ENCODE data around the gene RASGRP1. TPM values are rescaled to one million over a fixed set of nuclear protein-coding genes. Genes with fewer than 3 reads are reported as not detected.

RASGRP1 gene
- total RNA-seq, 1 donor from 2014 or later: 110 TPM

- Mint-ChIP-seq H3K36me3 (ENCODE audit: low read depth) (peaks cover 36% of the 10 kb centered on the region), H3K4me3 (no peak overlapping the region), H3K4me1 (ENCODE audit: low read depth) (peaks cover 32% of the 10 kb centered on the region), H3K27ac (no peak overlapping the region), H3K9me3 (no peaks in the 10 kb centered on the region), H3K27me3 (ENCODE audit: insufficient read depth) (no peaks in the 10 kb centered on the region)
- no peak for DNase-seq (ENCODE audit: low spot score)
- intact Hi-C loops (cut with micrococcal nuclease): no loop called here
Observed at GRCh38 chr15:38479756-38480155, 84.9 kb downstream of the RASGRP1 start.

- no peaks in the 10 kb centered on the region for H3K27me3 Mint-ChIP-seq (ENCODE audit: insufficient read depth)
- DNase-seq (ENCODE audit: low spot score): no peak
- peaks cover 37% of the 10 kb centered on the region for H3K4me1 Mint-ChIP-seq (ENCODE audit: low read depth)
- H3K9me3 Mint-ChIP-seq: no peaks in the 10 kb centered on the region
- H3K27ac Mint-ChIP-seq: no peak overlapping the region
- no peak overlapping the region for H3K4me3 Mint-ChIP-seq
- H3K36me3 Mint-ChIP-seq (ENCODE audit: low read depth): peaks cover 40% of the 10 kb centered on the region
- intact Hi-C loops (cut with micrococcal nuclease): no loop called here
Observed at GRCh38 chr15:38479266-38479665, 85.3 kb downstream of the RASGRP1 start.

GRCh38 chr15:38477637-38478036 is 87.0 kb downstream of the RASGRP1 start:
- no peaks in the 10 kb centered on the region for H3K27me3 Mint-ChIP-seq (ENCODE audit: insufficient read depth)
- no peak overlapping the region for H3K27ac Mint-ChIP-seq
- H3K4me3 Mint-ChIP-seq: no peak overlapping the region
- intact Hi-C loops (cut with micrococcal nuclease): no loop called here
- peaks cover 49% of the 10 kb centered on the region for H3K36me3 Mint-ChIP-seq (ENCODE audit: low read depth)
- peaks cover 37% of the 10 kb centered on the region for H3K4me1 Mint-ChIP-seq (ENCODE audit: low read depth)
- no peak for DNase-seq (ENCODE audit: low spot score)
- no peaks in the 10 kb centered on the region for H3K9me3 Mint-ChIP-seq

- no peaks in the 10 kb centered on the region for H3K9me3 Mint-ChIP-seq
- no peak overlapping the region for H3K27ac Mint-ChIP-seq
- DNase-seq (ENCODE audit: low spot score): no peak
- peaks cover 26% of the 10 kb centered on the region for H3K4me1 Mint-ChIP-seq (ENCODE audit: low read depth)
- H3K4me3 Mint-ChIP-seq: no peak overlapping the region
- no peaks in the 10 kb centered on the region for H3K27me3 Mint-ChIP-seq (ENCODE audit: insufficient read depth)
- intact Hi-C loops (cut with micrococcal nuclease): no loop called here
- peaks cover 38% of the 10 kb centered on the region for H3K36me3 Mint-ChIP-seq (ENCODE audit: low read depth)
Observed at GRCh38 chr15:38476120-38476519, 88.5 kb downstream of the RASGRP1 start.

GRCh38 chr15:38475361-38475760 is 89.3 kb downstream of the RASGRP1 start:
- DNase-seq (ENCODE audit: low spot score): no peak
- peaks cover 24% of the 10 kb centered on the region for H3K4me1 Mint-ChIP-seq (ENCODE audit: low read depth)
- intact Hi-C loops (cut with micrococcal nuclease): loop anchor here (2.0 kb wide), 1 partner anchor 21 kb away; the partner anchor contains the start of gene FAM98B
- no peak overlapping the region for H3K27ac Mint-ChIP-seq
- no peak overlapping the region for H3K4me3 Mint-ChIP-seq
- H3K9me3 Mint-ChIP-seq: no peaks in the 10 kb centered on the region
- no peaks in the 10 kb centered on the region for H3K27me3 Mint-ChIP-seq (ENCODE audit: insufficient read depth)
- peaks cover 37% of the 10 kb centered on the region for H3K36me3 Mint-ChIP-seq (ENCODE audit: low read depth)

GRCh38 chr15:38474155-38474757 is 90.4 kb downstream of the RASGRP1 start:
- H3K4me1 Mint-ChIP-seq (ENCODE audit: low read depth): peaks cover 20% of the 10 kb centered on the region
- no peaks in the 10 kb centered on the region for H3K27me3 Mint-ChIP-seq (ENCODE audit: insufficient read depth)
- peak overlapping the region; percentile 41 for H3K27ac Mint-ChIP-seq
- no peak overlapping the region for H3K4me3 Mint-ChIP-seq
- intact Hi-C loops (cut with micrococcal nuclease): loop anchor here (1.0 to 2.0 kb wide), 5 partner anchors 19 to 225 kb away; partner anchors contain the start of gene FAM98B
- H3K36me3 Mint-ChIP-seq (ENCODE audit: low read depth): peaks cover 32% of the 10 kb centered on the region
- no peaks in the 10 kb centered on the region for H3K9me3 Mint-ChIP-seq
- DNase-seq (ENCODE audit: low spot score): peak; percentile 29

GRCh38 chr15:38471974-38472373 is 92.6 kb downstream of the RASGRP1 start:
- no peak for DNase-seq (ENCODE audit: low spot score)
- no peaks in the 10 kb centered on the region for H3K27me3 Mint-ChIP-seq (ENCODE audit: insufficient read depth)
- intact Hi-C loops (cut with micrococcal nuclease): loop anchor here (2.0 kb wide), 1 partner anchor 15 kb away; no protein-coding TSS in a partner anchor
- H3K27ac Mint-ChIP-seq: no peak overlapping the region
- H3K36me3 Mint-ChIP-seq (ENCODE audit: low read depth): peaks cover 29% of the 10 kb centered on the region
- H3K9me3 Mint-ChIP-seq: no peaks in the 10 kb centered on the region
- peaks cover 14% of the 10 kb centered on the region for H3K4me1 Mint-ChIP-seq (ENCODE audit: low read depth)
- H3K4me3 Mint-ChIP-seq: no peak overlapping the region

GRCh38 chr15:38470816-38471215 is 93.8 kb downstream of the RASGRP1 start:
- H3K4me1 Mint-ChIP-seq (ENCODE audit: low read depth): peaks cover 10% of the 10 kb centered on the region
- peaks cover 27% of the 10 kb centered on the region for H3K36me3 Mint-ChIP-seq (ENCODE audit: low read depth)
- H3K9me3 Mint-ChIP-seq: no peaks in the 10 kb centered on the region
- intact Hi-C loops (cut with micrococcal nuclease): no loop called here
- no peak for DNase-seq (ENCODE audit: low spot score)
- H3K27me3 Mint-ChIP-seq (ENCODE audit: insufficient read depth): no peaks in the 10 kb centered on the region
- no peak overlapping the region for H3K27ac Mint-ChIP-seq
- H3K4me3 Mint-ChIP-seq: no peak overlapping the region

GRCh38 chr15:38464675-38465074 is 99.9 kb downstream of the RASGRP1 start:
- no peaks in the 10 kb centered on the region for H3K27me3 Mint-ChIP-seq (ENCODE audit: insufficient read depth)
- no peak for DNase-seq (ENCODE audit: low spot score)
- intact Hi-C loops (cut with micrococcal nuclease): no loop called here
- peaks cover 7% of the 10 kb centered on the region for H3K36me3 Mint-ChIP-seq (ENCODE audit: low read depth)
- H3K4me3 Mint-ChIP-seq: no peak overlapping the region
- no peaks in the 10 kb centered on the region for H3K9me3 Mint-ChIP-seq
- no peak overlapping the region for H3K27ac Mint-ChIP-seq
- peaks cover 16% of the 10 kb centered on the region for H3K4me1 Mint-ChIP-seq (ENCODE audit: low read depth)

- Mint-ChIP-seq H3K4me1 (ENCODE audit: low read depth) (peaks cover 17% of the 10 kb centered on the region), H3K36me3 (ENCODE audit: low read depth) (peaks cover 7% of the 10 kb centered on the region), H3K4me3 (no peak overlapping the region), H3K27ac (no peak overlapping the region), H3K27me3 (ENCODE audit: insufficient read depth) (no peaks in the 10 kb centered on the region), H3K9me3 (no peaks in the 10 kb centered on the region)
- DNase-seq (ENCODE audit: low spot score): no peak
- intact Hi-C loops (cut with micrococcal nuclease): no loop called here
Observed at GRCh38 chr15:38463893-38464292, 100.7 kb downstream of the RASGRP1 start.

GRCh38 chr15:38461066-38461833 is 103.4 kb downstream of the RASGRP1 start:
- Mint-ChIP-seq H3K27ac (no peak overlapping the region), H3K4me3 (no peak overlapping the region)

GRCh38 chr15:38460543-38460942 is 104.1 kb downstream of the RASGRP1 start:
- H3K27me3 Mint-ChIP-seq (ENCODE audit: insufficient read depth): no peaks in the 10 kb centered on the region
- DNase-seq (ENCODE audit: low spot score): no peak
- H3K4me3 Mint-ChIP-seq: no peak overlapping the region
- no peak overlapping the region for H3K27ac Mint-ChIP-seq
- peaks cover 29% of the 10 kb centered on the region for H3K4me1 Mint-ChIP-seq (ENCODE audit: low read depth)
- H3K9me3 Mint-ChIP-seq: no peaks in the 10 kb centered on the region
- H3K36me3 Mint-ChIP-seq (ENCODE audit: low read depth): peaks cover 8% of the 10 kb centered on the region
- intact Hi-C loops (cut with micrococcal nuclease): no loop called here

More at GRCh38 chr15:38461066-38461833, 103.4 kb downstream of the RASGRP1 start:
- H3K9me3 Mint-ChIP-seq: no peaks in the 10 kb centered on the region
- no peak for DNase-seq (ENCODE audit: low spot score)
- peaks cover 23% of the 10 kb centered on the region for H3K4me1 Mint-ChIP-seq (ENCODE audit: low read depth)
- intact Hi-C loops (cut with micrococcal nuclease): no loop called here
- H3K36me3 Mint-ChIP-seq (ENCODE audit: low read depth): peaks cover 9% of the 10 kb centered on the region
- H3K27me3 Mint-ChIP-seq (ENCODE audit: insufficient read depth): no peaks in the 10 kb centered on the region

- Mint-ChIP-seq H3K27me3 (ENCODE audit: insufficient read depth) (no peaks in the 10 kb centered on the region), H3K9me3 (no peaks in the 10 kb centered on the region), H3K4me3 (no peak overlapping the region), H3K36me3 (ENCODE audit: low read depth) (peaks cover 8% of the 10 kb centered on the region), H3K4me1 (ENCODE audit: low read depth) (peaks cover 39% of the 10 kb centered on the region), H3K27ac (no peak overlapping the region)
- intact Hi-C loops (cut with micrococcal nuclease): no loop called here
- no peak for DNase-seq (ENCODE audit: low spot score)
Observed at GRCh38 chr15:38459480-38459879, 105.1 kb downstream of the RASGRP1 start.

Measured in activated T-helper 1 cell treated with anti-CD3 and anti-CD28 coated beads, Interleukin-12 subunit alpha, Interleukin-12 subunit beta, Interleukin-2, Interleukin-4 antibody, amounts not matched to agents 30 ng/mL and 10 ng/mL and 1 ng/mL, durations not matched to agents 14 hours and 24 hours and 36 hours (primary cell).